Pons (tissue), 1 donor: ENCODE data around the gene BTBD6.
"Not testable (repeated sequence)": the region's sequence is repeated elsewhere in the genome, so short reads cannot be mapped to it uniquely, and the experiment has no call there.

ENCODE experiments used
- DNase-seq: peaks from one replicate; pipeline ENCODE4 v3.0.0-alpha.2; 2016; ENCODE audit warnings: low spot score

BTBD6 gene

DNA sequence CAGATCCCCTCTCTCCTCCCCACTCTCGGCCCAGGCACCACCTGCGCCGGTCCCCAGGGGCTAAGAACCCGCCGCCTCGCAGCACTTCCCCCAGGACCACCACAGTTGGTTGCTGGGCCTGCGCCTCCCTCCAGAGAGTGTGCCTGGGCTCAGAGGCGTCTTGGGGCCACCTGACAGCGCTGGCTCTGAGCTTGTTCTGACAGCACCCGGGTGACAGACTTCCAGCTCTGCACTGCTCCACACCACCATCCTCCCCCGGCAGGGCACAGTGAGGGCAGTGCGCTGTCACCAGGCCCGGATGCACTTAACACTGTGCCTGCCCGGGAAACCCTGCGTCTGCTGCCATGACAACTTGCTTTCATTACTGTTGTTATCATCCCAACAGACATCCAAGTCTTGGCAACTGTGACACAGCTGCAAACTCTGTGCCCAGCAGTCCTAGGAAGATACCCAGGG, 45.8 kb downstream of the BTBD6 start:
- peak; percentile 79 for DNase-seq

GRCh38 chr14:105297311-105297710, 49.0 kb downstream of the BTBD6 start:
- not testable (repeated sequence) for DNase-seq

DNA sequence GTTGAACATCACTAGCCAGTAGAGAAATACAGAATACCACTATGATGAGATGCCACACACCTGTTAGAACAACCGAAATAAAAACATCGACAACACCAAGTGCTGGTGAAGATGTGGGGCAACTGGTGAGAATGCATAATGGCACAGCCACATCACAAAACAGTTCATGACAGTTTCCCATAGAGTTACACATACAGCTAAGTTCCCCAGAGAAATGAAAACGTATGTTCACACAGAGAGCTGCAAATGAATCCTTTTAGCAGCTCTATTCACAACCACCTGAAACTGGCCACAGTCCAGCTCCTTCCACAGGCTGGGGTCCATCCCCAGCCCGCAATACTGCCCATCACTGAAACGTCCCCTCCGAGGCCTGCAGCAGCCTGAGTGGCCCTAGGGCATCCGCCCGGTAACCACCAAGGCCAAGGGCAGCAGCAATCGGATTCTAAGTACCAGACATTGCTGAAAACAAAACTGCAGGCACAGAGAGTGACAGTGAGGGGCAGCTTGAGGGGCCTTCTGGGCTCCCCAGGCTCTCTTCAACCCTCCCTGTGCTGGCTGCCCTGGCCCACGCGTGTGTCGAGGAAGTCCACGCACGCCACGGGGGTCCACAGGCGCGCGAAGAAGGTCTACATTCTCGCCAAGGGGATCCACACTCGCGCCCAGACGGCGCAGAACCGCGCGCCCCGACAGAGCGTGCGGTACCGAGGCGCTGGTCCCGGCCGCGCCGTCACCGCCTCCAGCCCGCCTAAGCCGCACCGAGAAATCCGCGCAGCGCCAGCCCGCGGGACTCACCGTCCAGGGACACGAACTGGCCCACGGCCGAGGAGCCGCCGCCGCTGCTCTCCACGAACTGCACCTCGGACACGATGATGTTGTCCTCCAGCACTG, 51.6 kb downstream of the BTBD6 start:
- no peak for DNase-seq
